ENCODE results near the gene GGTLC3.
"Not testable (repeated sequence)": the region's sequence is repeated elsewhere in the genome, so short reads cannot be mapped to it uniquely, and the experiment has no call there.

The GGTLC3 gene

DNA sequence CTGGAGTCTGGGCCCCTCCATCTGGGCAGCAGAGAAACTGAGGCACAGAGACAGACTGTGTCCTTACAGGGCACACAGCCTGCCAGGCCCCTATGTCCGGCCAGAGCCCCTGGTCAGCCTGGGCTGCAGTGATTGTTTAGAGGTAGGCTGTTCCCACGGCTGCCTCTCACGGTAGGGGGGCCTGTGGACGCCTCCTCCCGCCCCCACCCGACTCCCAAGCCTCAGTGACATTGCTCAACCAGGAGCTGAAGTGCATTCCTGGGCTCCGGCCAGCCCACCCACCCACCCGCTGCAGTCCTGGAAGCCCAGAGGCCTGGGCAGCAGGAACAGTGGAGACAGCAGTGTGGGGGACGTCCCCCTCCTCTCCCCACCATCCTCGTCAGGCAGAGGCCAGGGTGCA lies 4.5 kb downstream of the GGTLC3 start:
- DNase-seq (ENCODE audit: low read depth), result not testable (repeated sequence)

DNA sequence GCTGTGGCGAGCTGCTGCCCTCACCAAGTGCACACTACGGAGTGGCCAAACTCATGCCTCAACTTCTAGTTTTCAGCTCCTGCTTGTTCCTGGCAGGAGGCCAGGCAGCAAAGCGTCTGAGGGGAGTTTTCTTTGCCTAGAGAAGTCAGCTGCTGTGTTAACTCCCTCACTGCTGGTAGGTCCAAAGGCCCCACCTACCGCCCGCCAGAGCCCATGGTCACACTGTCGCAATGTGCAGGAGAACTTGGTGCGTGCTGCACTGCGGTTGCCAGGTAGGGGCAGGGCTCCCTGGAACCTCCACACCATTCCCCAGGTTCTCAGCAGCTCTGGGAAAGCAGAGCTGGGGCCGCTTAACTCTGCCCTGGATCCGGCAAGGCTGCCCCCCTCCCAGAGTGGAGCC lies 5.6 kb downstream of the GGTLC3 start:
- DNase-seq (ENCODE audit: low read depth), result not testable (repeated sequence)

DNA sequence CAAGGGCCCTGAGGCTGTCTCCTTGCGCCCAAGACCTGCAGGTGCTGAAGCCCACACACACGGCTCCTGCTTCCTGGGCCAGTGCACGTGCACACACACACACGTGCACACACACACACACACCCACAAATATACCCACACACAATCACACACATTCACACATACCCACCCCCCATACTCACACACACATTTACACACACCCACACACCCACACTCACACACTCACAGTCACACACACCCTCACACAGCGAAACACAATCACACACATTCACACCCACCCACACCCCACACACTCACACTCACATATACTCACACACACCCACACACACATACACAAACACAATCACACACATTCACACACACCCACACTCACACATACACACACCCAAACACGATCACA lies 6.6 kb downstream of the GGTLC3 start:
- DNase-seq (ENCODE audit: low read depth), result not testable (repeated sequence)

DNA sequence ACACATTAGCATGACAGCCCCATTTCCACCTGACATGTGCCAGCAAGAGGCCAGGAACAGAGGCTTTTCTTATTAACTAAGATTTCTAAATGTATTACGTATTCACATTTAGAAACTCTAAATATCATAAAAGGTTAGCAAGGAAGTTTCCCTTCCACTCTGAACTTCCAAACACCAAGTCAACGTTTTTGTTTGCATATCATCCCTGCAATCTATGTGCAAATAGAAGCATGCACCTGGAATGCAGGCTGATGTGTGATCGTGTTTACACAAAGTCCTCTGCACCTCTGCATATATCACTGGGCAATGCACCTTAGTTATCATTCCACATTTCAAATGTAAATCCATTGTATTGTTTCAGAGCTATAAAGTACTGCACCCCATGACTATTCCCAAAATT lies 21.7 kb downstream of the GGTLC3 start:
- not testable (repeated sequence) for DNase-seq (ENCODE audit: low read depth)
